ENCODE results near the gene MGAT5B.
A peak's percentile ranks its signal among the peaks of the same experiment; 100 is the strongest.
"Not testable (repeated sequence)": the region's sequence is repeated elsewhere in the genome, so short reads cannot be mapped to it uniquely, and the experiment has no call there.

The MGAT5B gene

DNA sequence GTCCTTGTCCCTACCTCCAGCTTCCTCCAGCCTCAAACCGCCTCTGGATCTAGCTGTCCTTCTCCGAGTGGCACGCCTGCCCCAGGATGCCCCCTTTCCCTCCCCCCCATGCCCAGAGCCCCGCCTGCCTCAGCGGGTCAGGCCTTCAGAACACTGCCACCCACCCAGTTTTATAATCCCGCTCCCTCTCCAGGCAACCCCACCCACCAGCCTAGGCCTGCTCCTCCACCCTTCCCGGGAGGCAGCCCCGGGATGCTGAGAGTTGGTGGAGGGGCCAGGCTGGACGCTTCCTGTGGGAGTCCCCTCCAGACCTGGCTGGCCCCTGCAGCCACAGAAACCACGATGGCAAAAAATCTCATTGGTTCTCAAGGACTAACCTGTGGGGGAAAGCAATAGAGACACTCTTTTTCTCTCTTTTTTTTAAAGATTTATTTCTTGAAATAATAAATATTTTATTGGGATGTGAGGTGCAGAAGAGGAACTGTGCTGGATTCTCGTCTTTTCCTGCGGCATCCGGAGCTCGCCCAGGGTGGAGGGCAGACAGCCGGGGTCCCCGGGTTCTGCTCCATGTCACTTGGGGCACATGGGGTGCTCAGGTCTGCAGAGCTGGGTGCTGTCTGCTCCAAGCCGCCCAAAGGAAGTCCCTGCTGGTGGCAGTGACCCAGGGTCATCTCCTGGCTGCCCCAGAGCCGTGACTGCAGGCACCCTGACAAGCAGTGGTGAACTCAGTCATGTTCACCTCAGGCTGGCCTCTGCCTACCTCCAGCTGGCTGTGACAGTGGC, 81.9 kb downstream of the MGAT5B start:
- DNase-seq (ENCODE audit: low read depth), result no peak

- DNase-seq (ENCODE audit: low read depth), result no peak
These were observed 83.2 kb downstream of the MGAT5B start for GRCh38 chr17:76951375-76951905.

DNA sequence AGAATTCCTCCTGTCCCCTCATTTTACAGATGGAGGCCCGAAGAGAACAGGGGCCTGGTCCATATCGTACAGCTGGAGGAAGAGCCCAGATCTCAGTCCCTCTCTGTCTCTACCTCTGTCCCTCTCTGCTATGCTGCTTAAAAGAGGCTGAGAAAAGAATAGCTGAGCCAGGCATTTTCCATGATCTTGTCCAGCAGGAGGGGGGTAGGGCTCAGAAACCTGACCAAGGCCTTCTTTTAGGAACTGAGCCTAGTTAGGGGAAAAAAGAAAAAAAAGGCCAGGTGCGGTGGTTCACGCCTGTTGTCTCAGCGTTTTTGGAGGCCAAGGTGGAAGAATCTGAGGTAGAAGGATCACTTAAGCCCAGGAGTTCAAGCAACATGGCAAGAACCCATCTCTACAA, 84.2 kb downstream of the MGAT5B start:
- no peak for DNase-seq (ENCODE audit: low read depth)

GRCh38 chr17:76953066-76953465, 84.9 kb downstream of the MGAT5B start:
- no peak for DNase-seq (ENCODE audit: low read depth)

DNA sequence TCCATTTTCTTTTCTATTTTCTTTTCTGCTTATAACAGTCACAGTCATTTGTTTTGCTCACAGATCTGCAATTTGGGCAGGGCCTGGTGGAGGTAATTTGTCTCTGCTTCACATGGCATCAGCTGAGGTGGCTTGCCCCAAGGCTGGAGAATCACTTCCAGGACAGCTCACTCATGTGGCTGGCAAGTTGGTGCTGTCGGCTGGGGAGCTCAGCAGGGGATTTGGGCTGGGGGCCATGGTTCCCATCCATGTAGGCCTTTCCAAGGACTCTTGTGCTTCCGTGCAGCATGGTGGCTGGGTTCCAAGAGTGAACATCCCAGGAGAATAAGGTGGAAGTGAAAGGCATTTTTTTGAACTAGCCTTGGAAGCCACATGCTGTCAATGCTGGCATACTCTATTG, 85.7 kb downstream of the MGAT5B start:
- no peak for DNase-seq (ENCODE audit: low read depth)

GRCh38 chr17:76955191-76955590, 87.0 kb downstream of the MGAT5B start:
- DNase-seq (ENCODE audit: low read depth), result no peak

GRCh38 chr17:76956846-76957540, 88.8 kb downstream of the MGAT5B start:
- DNase-seq (ENCODE audit: low read depth), result no peak

- DNase-seq (ENCODE audit: low read depth), result no peak
These were observed 89.7 kb downstream of the MGAT5B start for GRCh38 chr17:76957678-76958464.

DNA sequence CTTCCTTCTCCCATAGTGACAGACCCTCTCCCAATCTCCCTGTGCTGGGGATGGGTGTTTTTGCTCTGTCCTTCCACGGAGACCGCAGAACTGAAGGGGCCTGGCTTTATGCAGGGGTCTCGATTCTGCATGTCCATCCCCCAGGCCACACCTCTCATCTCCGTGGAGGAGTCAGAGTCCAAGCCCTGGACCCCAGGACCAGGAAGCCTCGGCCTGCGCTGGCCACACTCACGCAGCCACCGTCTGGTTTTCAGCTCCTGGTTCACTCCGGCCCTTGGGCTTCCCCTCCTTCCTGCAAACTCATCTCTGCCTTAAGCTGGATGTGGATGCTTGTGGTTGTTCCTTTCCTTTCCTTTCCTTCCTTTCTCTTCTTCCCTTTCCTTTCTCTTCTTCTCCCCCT, 90.8 kb downstream of the MGAT5B start:
- no peak for DNase-seq (ENCODE audit: low read depth)

- no peak for DNase-seq (ENCODE audit: low read depth)
These were observed 93.7 kb downstream of the MGAT5B start for GRCh38 chr17:76961869-76962268.

GRCh38 chr17:76962858-76963257, 94.7 kb downstream of the MGAT5B start:
- DNase-seq (ENCODE audit: low read depth), result no peak

GRCh38 chr17:76966016-76966415, 97.8 kb downstream of the MGAT5B start:
- DNase-seq (ENCODE audit: low read depth), result no peak

- no peak for DNase-seq (ENCODE audit: low read depth)
These were observed 98.4 kb downstream of the MGAT5B start for GRCh38 chr17:76966486-76967181.

- DNase-seq (ENCODE audit: low read depth), result no peak
These were observed 99.6 kb downstream of the MGAT5B start for GRCh38 chr17:76967762-76968161.

- DNase-seq (ENCODE audit: low read depth), result peak; percentile 7
These were observed 100.7 kb downstream of the MGAT5B start for GRCh38 chr17:76968707-76969597.

DNA sequence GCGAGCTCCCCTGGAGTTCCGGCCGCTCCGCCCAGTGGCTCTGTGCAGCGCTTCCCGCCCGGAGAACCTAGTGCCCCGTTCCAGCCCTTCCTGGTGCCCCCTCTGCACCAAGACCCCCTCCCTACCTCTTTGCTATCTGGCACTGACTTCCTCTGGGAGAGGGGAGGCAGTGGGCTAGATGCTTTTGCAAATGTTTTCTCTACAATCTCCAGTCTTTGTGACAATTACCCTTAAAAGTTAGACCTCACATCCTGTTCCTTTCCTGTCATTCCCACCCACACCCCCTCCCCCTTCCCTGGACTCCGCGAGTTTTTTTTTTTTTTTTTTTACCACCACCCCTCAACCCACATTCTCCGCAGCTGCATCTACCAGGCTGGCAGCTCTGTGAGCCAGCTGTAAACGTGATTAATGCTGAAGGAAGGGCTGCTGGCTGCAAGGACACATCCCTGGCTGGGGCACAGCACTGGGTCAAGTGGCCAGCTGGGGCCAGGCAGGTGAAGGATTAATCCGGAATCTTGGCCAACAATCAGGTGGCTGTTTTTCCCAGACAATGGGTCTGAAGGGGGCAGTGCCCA, 101.5 kb downstream of the MGAT5B start:
- DNase-seq (ENCODE audit: low read depth), result no peak

- not testable (repeated sequence) for DNase-seq (ENCODE audit: low read depth)
These were observed 102.0 kb downstream of the MGAT5B start for GRCh38 chr17:76970228-76970627.

DNA sequence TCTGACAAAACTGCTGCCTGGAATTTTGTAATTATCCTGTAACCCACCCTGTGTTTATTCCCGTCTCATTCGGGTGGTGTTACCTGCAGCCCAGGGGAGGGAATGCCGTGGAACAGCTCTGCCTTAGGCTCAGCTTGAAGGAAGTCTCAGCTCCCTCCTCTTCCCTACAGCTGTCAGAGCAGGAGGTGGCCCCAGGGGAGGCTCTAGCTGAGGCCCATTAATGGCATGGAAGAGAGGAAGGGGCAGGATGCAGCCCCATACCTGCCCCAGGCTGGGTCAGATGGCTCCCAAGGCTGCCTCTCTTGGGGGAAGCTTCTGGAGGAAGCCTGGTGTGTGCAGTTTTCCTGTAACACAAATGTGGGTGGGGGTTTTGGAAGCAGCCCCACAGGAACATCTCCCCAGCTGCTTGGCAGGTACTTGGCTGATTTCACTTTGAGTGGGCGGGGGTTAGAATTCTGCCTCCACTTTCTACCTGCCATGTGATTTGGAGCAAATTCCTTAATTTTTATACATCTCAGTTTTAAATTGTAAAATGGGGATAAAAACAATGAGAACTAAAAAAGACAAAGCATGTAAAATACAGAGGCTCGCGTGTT, 103.9 kb downstream of the MGAT5B start:
- DNase-seq (ENCODE audit: low read depth), result no peak

- no peak for DNase-seq (ENCODE audit: low read depth)
These were observed 104.8 kb downstream of the MGAT5B start for GRCh38 chr17:76973040-76973439.

- DNase-seq (ENCODE audit: low read depth), result no peak
These were observed 106.5 kb downstream of the MGAT5B start for GRCh38 chr17:76974721-76975120.

Data from EH (cell line).